Measurements from ENCODE around the gene PITX3. TPM values are rescaled to one million over a fixed set of nuclear protein-coding genes. Genes with fewer than 3 reads are reported as not detected.

The PITX3 gene
- total and polyA plus RNA-seq, 10 of the 15 experiments (the other 5 are each of a cell fraction or from before 2014, with no cell fraction given) = not detected

DNA sequence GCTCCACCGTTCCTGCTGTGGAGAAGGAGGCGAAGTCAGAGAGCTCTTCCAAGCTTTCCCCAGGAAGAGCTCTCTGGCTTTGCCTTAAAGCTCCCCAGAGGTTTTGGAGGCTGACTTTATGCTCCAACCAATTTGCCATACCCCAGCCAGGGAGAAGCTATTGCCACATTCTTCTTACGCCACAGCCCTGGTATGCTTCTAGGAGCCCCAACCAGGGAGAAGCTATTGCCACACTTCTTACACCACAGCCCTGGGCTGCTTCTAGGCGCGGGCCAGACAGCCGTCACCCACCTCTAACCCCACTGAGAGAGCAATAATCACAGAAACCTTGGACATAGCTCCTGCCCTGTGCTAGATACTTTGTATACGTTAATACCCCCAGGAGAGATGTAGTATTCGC is 14.3 kb downstream of the PITX3 start:
- Histone ChIP-seq H3K27ac (ENCODE audit: control insufficient read depth, insufficient read depth) (no peak overlapping the region), H3K79me2 (ENCODE audit: control insufficient read depth, insufficient read depth, low read length) (no peaks in the 10 kb centered on the region), H3K4me3 (no peak overlapping the region), H3K9me3 (replicated peaks; ENCODE audit: control insufficient read depth, insufficient read depth, low read length) (no peaks in the 10 kb centered on the region), H3K9ac (ENCODE audit: control insufficient read depth, insufficient read depth, low read length) (no peak overlapping the region), H3K36me3 (ENCODE audit: control insufficient read depth in 2 of 2, insufficient read depth in 2 of 2, low read length in 1 of 2) (no peaks in the 10 kb centered on the region), H3K4me1 (ENCODE audit: control insufficient read depth, insufficient read depth, low read length) (peaks cover 15% of the 10 kb centered on the region), H3K27me3 (replicated peaks in 1 of 2; ENCODE audit: control insufficient read depth in 2 of 2, insufficient read depth in 2 of 2, low read length in 1 of 2) (peaks cover 7 to 11% of the 10 kb centered on the region in 2 experiments), H2AFZ (ENCODE audit: control insufficient read depth, low read depth, low read length) (no peak overlapping the region), H3K4me2 (ENCODE audit: control insufficient read depth, insufficient read depth) (no peak overlapping the region), H4K20me1 (ENCODE audit: control insufficient read depth, insufficient read depth) (no peaks in the 10 kb centered on the region)
- TF ChIP-seq MLLT1 (IDR thresholded peaks at IDR 0.05) (no peak), ZBTB33 (IDR thresholded peaks at IDR 0.05) (no peak), ZSCAN29 (IDR thresholded peaks at IDR 0.05) (no peak), MTA3 (IDR thresholded peaks at IDR 0.05; ENCODE audit: borderline replicate concordance, low read length) (no peak), BCLAF1 (IDR thresholded peaks at IDR 0.05) (no peak), TCF12 (IDR thresholded peaks at IDR 0.05; ENCODE audit: low read depth, low read length) (no peak), RFX5 (IDR thresholded peaks at IDR 0.05; ENCODE audit: low read depth, low read length) (no peak), MYB (IDR thresholded peaks at IDR 0.05; ENCODE audit: borderline replicate concordance, low read depth, low read length) (no peak), HCFC1 (IDR thresholded peaks at IDR 0.05; ENCODE audit: low read length) (no peak), ZBTB11 (CRISPR knock-in tag; IDR thresholded peaks at IDR 0.05) (no peak), TCF3 (IDR thresholded peaks at IDR 0.05; ENCODE audit: borderline replicate concordance, insufficient read depth, low read depth, low read length) (no peak), BRCA1 (IDR thresholded peaks at IDR 0.05; ENCODE audit: low read depth, low read length) (no peak), CBX3 (IDR thresholded peaks at IDR 0.05; ENCODE audit: borderline replicate concordance, low read depth) (no peak)
- POLR2A ChIA-PET = interaction anchor here (0.6 kb wide), 1 partner anchor 74 kb away, joined by 3 read pairs; no protein-coding TSS in a partner anchor
- RAD21 ChIA-PET (ENCODE audit: unreplicated experiment) = interaction anchor here (0.7 to 13.1 kb wide), 4 partner anchors 15 to 173 kb away, joined by 3 to 256 read pairs (median 12); no protein-coding TSS in a partner anchor
- in situ Hi-C loops (cut with MboI) = loop anchor here (5.0 kb wide), 2 partner anchors 125 to 180 kb away; no protein-coding TSS in a partner anchor
- SMC1A ChIA-PET (ENCODE audit: uncharacterized antibody, unreplicated experiment) = interaction anchor here (0.7 to 12.2 kb wide), 5 partner anchors 58 to 166 kb away, joined by 3 to 231 read pairs (median 4); no protein-coding TSS in a partner anchor
- ATAC-seq (no peak), FAIRE-seq (no peak), DNase-seq (ENCODE audit: low read depth, low spot score) (no peak)
- BruUV-seq (replicated peaks) = no TSS peak
- WGBS (ENCODE audit: insufficient coverage, insufficient replicate concordance, low lambda C conversion rate, missing lambda C conversion rate) = 45% methylated on average over 8 of the region's 8 CpGs
- intact Hi-C loops (cut with micrococcal nuclease; ENCODE audit: unreplicated experiment) = loop anchor here (5.0 kb wide), 1 partner anchor 250 kb away; no protein-coding TSS in a partner anchor
- CTCF ChIA-PET = interaction anchor here (0.9 to 15.4 kb wide), 7 partner anchors 21 to 196 kb away, joined by 3 to 632 read pairs (median 4); no protein-coding TSS in a partner anchor

All from GM12878 (cell line).